Uterus (tissue), 4 donors: Measurements from ENCODE around the gene S100Z. TPM values are rescaled to one million over a fixed set of nuclear protein-coding genes. Genes with fewer than 3 reads are reported as not detected.

Source experiments
- DNase-seq, 2 donors: peaks; one replicate each; pipeline ENCODE4 v3.0.0-alpha.2; 2019 to 2020
- H3K27ac ChIP-seq, 2 donors: fragments of 200-600 bp; sonication (generic); 1 replicate in 1 of 2; 2 replicates in 1 of 2; pipeline ENCODE4 v1.5.1; 2016 to 2018
- H3K27me3 ChIP-seq, 2 donors: fragments of 200-600 bp; sonication (generic); one replicate each; pipeline ENCODE4 v1.5.1; 2018 to 2019; ENCODE audit warnings: control low read depth in 1 of 2
- H3K36me3 ChIP-seq, 2 donors: fragments of 200-600 bp; sonication (generic); one replicate each; pipeline ENCODE4 v1.5.1; 2019; ENCODE audit warnings: control low read depth in 1 of 2
- H3K4me1 ChIP-seq, 2 donors: fragments of 200-600 bp; sonication (generic); one replicate each; pipeline ENCODE4 v1.5.1; 2018 to 2019; ENCODE audit warnings: control low read depth in 1 of 2
- H3K4me3 ChIP-seq, 2 donors: fragments of 200-600 bp; sonication (generic); 1 replicate in 1 of 2; 2 replicates in 1 of 2; pipeline ENCODE4 v1.5.1; 2018 to 2019; ENCODE audit warnings: mild to moderate bottlenecking in 1 of 2
- H3K9me3 ChIP-seq, 2 donors: fragments of 200-600 bp; sonication (generic); one replicate each; pipeline ENCODE4 v1.5.1; 2019; ENCODE audit warnings: control low read depth in 1 of 2
- POLR2A ChIP-seq, 2 donors: fragments of 450-650 bp; IDR thresholded peaks; one replicate each; pipeline ENCODE4 v1.6.1; 2016; ENCODE audit warnings: antibody characterized with exemption in 2 of 2, mild to moderate bottlenecking in 1 of 2, moderate library complexity in 1 of 2
- intact Hi-C: fragments of 100-400 bp; cut with DNase I; formaldehyde crosslinking; loops from one replicate; pipeline ENCODE4 v1.15.1; 2023; ENCODE audit warnings: low total_unique reads
- total RNA-seq, 4 donors: library from RNA; depleted of rRNA in 3 of 4; stranded (reverse); fragments of >200 nt in 3 of 4; gene quantifications; one replicate each; pipeline versions ENCODE4 v1.1.0 to v1.2.4, GENCODE V29; 2014 to 2023
- TF ChIP-seq, protein P1 (sequence below), 4 experiments: fragments of 200-600 bp in 2 of 4; fragments of 450-650 bp in 2 of 4; sonication (generic) in 2 of 4; IDR thresholded peaks; one replicate each; pipeline ENCODE4 v1.5.1; 2016 to 2019; ENCODE audit warnings: antibody characterized with exemption in 4 of 4, mild to moderate bottlenecking in 2 of 4, moderate library complexity in 1 of 4
- donor health status: DM: yes; HTN: yes; CAD: no.

The S100Z gene
- total RNA-seq, 4 donors from 2014 or later, result 0.35 TPM; not detected in 3

DNA sequence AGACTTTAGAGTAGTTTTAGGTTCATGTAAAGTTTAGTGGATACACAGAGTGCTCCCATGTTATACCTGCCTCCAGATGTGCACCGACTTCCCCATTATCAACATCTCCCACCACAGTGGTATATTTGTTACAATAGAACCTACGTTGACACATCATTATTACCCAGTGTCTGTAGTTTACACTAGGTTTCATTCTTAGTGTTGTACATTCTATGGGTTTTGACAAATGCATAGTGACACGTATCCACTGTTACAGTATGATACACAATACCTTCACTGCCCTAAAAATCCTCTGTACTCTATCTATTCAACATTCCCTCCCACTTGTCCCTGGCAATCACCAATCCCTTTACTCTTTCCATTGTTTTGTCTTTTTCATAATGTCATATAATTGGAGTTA, 68.7 kb downstream of the S100Z start:
- H3K4me1 ChIP-seq, result no peaks in the 10 kb centered on the region
- no peak overlapping the region for H3K4me3 ChIP-seq
- H3K27me3 ChIP-seq, result no peaks in the 10 kb centered on the region
- intact Hi-C loops, result no loop called here
- H3K36me3 ChIP-seq, result no peaks in the 10 kb centered on the region
- no peak for TF ChIP-seq POLR2A (IDR thresholded peaks at IDR 0.05)
- TF ChIP-seq, protein P1, sequence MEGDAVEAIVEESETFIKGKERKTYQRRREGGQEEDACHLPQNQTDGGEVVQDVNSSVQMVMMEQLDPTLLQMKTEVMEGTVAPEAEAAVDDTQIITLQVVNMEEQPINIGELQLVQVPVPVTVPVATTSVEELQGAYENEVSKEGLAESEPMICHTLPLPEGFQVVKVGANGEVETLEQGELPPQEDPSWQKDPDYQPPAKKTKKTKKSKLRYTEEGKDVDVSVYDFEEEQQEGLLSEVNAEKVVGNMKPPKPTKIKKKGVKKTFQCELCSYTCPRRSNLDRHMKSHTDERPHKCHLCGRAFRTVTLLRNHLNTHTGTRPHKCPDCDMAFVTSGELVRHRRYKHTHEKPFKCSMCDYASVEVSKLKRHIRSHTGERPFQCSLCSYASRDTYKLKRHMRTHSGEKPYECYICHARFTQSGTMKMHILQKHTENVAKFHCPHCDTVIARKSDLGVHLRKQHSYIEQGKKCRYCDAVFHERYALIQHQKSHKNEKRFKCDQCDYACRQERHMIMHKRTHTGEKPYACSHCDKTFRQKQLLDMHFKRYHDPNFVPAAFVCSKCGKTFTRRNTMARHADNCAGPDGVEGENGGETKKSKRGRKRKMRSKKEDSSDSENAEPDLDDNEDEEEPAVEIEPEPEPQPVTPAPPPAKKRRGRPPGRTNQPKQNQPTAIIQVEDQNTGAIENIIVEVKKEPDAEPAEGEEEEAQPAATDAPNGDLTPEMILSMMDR (IDR thresholded peaks at IDR 0.05), result no peak
- DNase-seq, result no peak
- H3K27ac ChIP-seq, result no peak overlapping the region
- H3K9me3 ChIP-seq, result no peaks in the 10 kb centered on the region

DNA sequence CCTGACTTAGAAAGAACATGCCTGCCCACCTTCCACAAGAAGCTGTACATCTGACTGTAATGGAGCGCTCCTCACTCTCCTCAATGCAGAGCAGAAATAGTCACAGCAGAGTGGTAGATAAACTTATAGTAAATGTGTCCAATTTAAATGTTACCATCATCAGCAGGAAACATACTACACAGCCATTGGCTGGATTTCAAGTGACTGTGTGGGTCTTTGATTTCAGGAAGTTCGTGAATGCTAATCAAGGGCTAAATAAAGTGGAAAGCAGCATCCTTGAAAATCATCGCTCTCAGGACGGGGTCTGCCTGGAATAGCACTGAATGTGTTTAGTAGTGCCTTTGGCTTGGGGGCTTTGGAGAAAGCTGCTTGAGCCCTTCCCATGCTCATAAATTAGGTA, 70.7 kb downstream of the S100Z start:
- no peak for DNase-seq
- Histone ChIP-seq H3K9me3 (no peaks in the 10 kb centered on the region), H3K36me3 (no peaks in the 10 kb centered on the region), H3K4me3 (no peak overlapping the region), H3K4me1 (no peaks in the 10 kb centered on the region), H3K27me3 (no peaks in the 10 kb centered on the region), H3K27ac (no peak overlapping the region)
- TF ChIP-seq, protein P1 (IDR thresholded peaks at IDR 0.05), result no peak
- no peak for TF ChIP-seq POLR2A (IDR thresholded peaks at IDR 0.05)
- intact Hi-C loops, result no loop called here

DNA sequence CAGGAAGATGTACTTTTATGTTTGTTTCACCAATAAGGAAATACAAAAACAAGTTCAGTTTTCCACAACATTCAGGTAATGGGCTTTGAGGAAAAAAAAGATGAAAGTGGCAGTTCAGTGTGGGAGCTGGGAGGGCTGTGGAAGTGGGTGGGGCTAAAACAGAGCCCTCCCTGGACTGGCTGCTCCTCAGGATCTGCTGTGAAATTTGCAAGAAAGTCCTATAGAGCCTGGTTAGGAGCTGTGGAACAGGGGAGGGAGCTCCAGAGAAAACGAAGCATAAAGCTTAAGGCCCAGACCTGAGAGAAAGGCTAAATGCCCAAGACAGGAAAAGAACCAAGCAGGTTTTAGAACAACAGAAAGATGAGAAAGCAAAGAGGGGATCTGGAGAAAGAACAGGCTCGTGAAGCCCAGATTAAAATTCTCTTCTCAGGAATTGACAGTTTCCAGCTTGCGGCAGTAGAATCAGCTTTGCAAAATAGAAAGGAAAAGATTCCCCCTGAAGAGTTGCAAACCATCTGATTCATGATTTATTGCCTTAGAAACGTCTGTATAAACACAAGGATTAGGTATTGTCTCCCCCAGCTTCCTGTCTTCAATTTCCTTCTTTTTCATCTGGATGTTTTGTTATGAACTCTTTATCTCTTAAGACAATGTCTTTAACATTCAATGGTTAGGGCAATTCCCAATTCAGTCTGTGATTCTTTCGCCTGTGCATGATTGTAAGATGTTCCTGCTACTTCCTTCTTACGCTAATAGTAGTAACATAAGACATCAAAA, 76.7 kb downstream of the S100Z start:
- no peaks in the 10 kb centered on the region for H3K9me3 ChIP-seq
- no peaks in the 10 kb centered on the region for H3K36me3 ChIP-seq
- no peak for TF ChIP-seq POLR2A (IDR thresholded peaks at IDR 0.05)
- TF ChIP-seq, protein P1 (IDR thresholded peaks at IDR 0.05), result no peak
- DNase-seq, result no peak
- no peaks in the 10 kb centered on the region for H3K4me1 ChIP-seq
- no peak overlapping the region for H3K4me3 ChIP-seq
- no peak overlapping the region for H3K27ac ChIP-seq
- intact Hi-C loops, result no loop called here
- no peaks in the 10 kb centered on the region for H3K27me3 ChIP-seq

GRCh38 chr5:76927961-76928360, 78.1 kb downstream of the S100Z start:
- Histone ChIP-seq H3K27me3 (no peaks in the 10 kb centered on the region), H3K4me3 (no peak overlapping the region), H3K27ac (no peak overlapping the region), H3K9me3 (no peaks in the 10 kb centered on the region), H3K36me3 (no peaks in the 10 kb centered on the region), H3K4me1 (no peaks in the 10 kb centered on the region)
- no peak for DNase-seq
- intact Hi-C loops, result no loop called here
- TF ChIP-seq, protein P1 (IDR thresholded peaks at IDR 0.05), result no peak
- no peak for TF ChIP-seq POLR2A (IDR thresholded peaks at IDR 0.05)

DNA sequence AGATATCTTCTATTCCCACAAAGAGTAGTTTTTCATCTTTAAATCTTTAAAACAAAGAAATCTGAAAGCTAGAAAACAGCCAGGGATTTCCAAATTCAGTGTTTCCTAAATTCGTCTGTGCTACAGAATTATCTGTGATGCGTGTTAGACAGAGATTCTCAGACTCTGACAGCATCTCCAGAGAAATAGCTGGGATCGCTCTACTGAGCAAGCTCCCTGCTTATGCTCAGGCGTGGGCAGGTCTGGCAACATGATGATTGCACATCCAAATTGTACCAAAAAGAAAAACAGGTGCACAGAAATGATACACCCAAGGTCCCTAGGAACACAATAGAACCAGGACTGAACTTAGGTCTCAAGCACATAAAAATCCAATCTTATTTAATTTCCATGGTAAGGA, 80.3 kb downstream of the S100Z start:
- Histone ChIP-seq H3K36me3 (no peaks in the 10 kb centered on the region), H3K9me3 (no peaks in the 10 kb centered on the region), H3K27me3 (no peaks in the 10 kb centered on the region), H3K4me3 (no peak overlapping the region), H3K4me1 (no peaks in the 10 kb centered on the region), H3K27ac (no peak overlapping the region)
- intact Hi-C loops, result no loop called here
- DNase-seq, result no peak
- TF ChIP-seq, protein P1 (IDR thresholded peaks at IDR 0.05), result no peak
- no peak for TF ChIP-seq POLR2A (IDR thresholded peaks at IDR 0.05)
